Activated T-cell treated with anti-CD3 and anti-CD28 coated beads for 1 hour (primary cell): ENCODE results near the gene CDH4.

Experiments used
- DNase-seq: peaks from one replicate; pipeline ENCODE4 v3.0.0-alpha.2; 2020; ENCODE audit warnings: low read depth

The CDH4 gene

DNA sequence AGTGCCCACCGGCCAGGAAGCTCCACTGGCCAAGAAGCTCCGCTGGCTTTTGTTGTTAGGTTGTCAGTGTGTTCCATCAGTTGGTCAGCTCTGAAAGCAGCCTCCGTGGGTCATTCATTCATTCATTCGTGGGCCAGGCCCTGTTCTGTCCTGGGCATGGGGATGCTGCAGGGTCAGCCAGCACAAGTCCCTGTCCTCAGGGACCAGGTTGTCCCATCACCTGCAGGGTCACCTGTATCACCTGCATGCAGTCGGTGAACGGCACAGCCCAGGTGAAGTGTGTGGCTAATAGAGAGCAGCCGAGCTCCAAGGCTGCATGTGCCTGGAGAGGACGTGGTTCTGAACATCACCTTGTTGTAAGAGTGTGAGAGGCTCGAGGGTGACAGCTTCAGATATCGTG is 403.5 kb downstream of the CDH4 start:
- DNase-seq = no peak

DNA sequence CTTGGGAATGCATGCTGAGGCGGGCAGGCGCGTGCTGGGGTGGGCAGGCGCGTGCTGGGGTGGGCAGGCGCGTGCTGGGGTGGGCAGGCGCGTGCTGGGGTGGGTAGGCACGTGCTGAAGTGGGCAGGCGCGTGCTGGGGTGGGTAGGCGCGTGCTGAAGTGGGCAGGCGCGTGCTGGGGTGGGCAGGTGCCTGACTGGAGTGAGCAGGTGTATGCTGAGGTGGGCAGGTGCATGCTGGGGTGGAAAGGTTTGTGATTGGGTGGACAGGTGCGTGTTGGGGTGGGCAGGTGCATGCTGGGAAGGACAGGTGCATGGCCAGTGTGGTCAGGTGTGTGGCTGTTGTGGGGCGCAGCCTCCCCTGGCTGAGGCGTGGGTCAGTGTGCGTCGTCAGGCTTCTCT is 404.1 kb downstream of the CDH4 start:
- no peak for DNase-seq

DNA sequence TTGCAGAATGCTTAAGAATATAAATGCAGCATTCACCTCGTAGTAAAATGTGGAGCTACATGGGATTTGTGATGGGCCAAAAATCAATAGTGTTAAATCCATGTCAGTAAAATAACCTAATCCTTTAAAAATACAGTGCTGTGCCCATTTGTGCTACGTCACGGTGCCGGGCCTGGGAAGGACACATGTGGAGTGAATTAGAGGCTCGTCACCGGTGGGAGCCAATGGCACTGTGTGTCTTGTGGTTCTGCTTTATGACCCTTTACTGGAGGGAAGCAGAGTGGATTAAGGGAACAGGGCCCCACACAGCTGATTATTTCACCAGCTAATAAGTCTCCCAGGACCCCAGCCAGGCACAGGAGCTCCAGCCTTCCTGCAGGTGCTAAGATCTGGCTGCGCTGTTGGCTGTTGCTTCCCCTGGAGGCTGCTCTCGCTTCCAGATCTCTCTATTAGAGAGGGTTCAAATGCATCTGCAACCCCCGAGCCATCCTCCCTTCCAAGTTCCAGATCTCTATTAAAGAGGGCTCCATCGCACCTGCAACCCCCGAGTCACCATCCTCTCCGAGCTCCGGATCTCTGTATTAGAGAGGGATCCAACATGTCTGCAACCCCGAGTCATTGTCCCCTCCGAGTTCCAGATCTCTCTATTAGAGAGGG is 405.8 kb downstream of the CDH4 start:
- DNase-seq = no peak

DNA sequence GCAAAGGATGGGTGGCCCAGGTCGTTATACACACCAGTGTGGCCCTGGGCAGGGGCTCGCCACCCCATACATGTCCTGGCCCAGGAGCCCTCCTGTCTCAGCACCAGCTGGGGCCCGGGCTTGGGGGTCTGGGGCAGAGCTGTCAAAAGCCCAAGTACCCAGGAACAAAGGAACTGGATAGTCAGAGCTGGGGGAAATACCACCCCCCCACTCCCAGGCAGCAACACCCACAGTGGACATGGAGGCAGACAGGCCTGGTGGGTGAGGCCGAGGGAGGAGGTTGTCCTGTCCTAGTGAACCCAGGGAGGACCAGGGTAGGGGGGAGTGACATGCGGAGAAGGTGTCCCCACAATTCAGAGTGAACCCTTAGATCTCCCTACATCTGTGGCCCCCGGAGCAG is 406.5 kb downstream of the CDH4 start:
- DNase-seq = no peak

DNA sequence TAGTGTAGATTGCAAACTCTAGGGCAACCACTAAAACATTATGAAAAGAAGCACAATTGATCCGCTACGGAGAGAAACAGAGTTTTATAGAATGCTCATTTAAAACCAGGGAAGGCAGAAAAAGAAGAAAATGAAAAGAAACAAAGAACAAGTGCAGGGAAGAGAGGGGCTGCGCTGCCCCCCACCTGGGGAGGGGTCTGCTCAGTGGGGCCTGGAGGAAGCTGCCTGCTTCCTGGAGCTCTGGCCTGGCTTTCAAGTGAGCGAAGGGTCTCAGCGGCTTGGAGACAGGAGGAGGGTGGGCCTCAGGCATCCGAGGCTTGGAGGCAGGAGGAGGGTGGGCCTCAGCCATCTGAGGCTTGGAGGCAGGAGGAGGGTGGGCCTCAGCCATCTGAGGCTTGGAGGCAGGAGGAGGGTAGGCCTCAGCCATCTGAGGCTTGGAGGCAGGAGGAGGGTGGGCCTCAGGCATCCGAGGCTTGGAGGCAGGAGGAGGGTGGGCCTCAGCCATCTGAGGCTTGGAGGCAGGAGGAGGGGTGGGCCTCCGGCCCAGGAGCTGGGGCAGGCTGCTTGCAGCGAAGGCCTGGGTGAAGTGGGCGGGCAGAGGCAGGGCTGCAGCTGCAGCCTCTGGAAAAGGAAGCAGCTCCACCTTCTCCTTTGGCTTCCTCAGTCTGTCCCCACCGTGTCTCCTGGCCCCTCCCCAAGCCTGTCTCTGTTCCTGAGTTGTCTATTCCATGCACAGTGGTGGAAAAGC is 407.4 kb downstream of the CDH4 start:
- no peak for DNase-seq

DNA sequence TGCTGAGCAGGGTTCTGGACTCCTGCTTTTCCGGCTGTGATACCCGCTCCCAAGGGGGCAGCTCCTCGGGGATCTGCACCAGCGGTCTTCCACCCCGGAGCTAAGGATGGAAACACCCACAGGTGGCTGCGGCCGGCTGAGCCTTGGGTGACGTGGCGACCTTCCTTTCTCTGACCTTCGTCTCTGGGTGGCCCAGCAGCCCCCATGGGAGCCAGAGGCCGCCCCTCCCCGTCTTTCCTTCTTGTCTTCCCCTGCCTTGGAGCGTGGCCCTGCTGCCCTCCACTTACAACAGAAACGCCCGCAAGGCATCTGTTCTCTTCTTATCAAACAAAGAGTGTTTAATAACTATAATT is 407.9 kb downstream of the CDH4 start:
- DNase-seq = no peak

DNA sequence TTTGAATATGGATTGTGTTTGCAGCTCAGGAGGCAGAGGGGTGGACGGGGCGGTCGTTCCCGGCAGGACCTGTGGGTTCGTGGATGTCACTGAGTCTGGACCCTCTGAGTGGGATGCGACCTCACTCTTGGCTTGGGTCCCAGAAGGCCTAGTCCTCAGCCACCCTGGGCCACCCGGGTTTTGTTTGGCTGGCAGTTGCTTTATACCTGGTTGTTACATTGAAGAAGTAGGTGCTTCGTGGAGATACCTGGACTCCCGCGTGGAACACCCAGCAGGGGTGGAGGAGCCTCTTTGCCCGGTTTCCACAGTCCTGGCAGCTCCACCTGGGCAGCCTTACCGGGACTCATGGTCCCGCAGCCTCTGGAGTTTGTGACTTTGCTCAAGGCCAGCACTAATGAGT is 408.5 kb downstream of the CDH4 start:
- DNase-seq = no peak

DNA sequence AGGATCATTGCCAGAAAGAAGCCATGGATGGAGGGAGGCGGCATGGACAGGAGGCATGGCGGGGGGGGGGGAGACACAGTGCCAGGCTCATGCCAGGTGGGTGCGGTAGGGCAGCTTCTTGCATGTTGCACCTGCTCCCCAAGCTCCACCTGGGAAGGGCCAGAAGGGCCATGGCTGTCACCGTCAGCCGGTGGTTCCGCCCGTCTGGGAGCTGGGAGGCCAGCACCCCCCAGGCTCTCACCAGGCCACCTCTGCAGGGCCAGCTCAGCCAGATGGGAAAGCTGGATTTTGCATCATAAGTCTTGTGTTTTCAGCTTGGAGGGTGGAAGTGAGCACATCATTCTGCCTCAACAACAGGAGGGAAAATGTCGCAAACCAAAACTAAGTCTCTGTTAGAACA is 409.0 kb downstream of the CDH4 start:
- DNase-seq = no peak

DNA sequence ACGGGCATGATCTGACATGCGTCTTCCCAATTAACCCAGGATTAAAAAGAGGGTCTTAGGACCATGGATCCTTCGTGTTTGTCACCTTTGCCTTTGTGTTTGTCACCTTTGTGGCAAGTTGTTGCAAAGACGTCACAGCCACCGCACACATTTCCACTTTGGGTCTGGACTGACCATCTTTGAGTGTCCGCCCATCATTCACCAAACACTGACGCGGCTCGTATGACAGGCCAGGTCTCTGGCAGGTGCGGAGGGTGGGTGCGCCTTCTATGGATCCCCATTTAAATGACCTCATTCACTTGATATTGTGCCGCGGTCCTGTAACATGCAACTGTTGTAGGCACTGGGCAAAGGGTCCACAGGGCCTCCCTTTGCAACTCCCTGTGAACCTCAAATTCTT is 409.5 kb downstream of the CDH4 start:
- no peak for DNase-seq

DNA sequence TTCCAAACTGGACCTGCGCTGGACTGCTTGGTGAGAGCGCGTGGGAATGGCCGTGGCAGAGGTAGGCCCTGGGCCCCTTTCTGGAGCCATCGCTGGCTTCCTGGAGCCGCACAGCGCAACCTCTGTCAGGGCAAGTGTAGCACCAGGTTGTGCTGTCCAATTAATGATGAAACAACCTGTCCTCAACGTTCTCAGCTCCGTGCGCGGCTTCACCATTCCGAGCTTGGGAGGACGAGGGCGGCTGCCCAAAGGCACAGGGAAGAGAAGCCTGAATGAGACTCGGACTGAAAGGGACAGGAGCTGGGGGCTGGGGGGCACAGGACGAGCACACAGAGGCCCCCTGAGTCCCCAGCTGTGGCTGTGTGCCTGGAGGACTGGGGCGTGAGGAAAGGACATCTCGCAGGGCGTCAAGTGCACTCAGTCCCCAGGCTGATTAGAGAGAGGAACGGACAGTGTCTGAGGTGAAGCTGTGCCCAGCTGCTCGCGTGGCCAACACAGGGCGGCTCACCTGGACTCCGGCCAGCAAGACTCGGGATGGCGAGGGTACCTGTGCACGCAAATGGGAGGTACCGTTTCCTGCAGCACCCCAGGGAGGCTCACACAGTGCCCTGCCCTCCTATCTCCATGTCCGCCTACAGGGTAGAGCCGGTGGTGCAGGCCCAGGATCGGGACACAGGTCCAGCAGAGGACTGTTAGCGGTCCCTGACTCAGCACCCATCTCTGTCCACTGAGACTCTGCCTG is 410.3 kb downstream of the CDH4 start:
- DNase-seq = no peak

DNA sequence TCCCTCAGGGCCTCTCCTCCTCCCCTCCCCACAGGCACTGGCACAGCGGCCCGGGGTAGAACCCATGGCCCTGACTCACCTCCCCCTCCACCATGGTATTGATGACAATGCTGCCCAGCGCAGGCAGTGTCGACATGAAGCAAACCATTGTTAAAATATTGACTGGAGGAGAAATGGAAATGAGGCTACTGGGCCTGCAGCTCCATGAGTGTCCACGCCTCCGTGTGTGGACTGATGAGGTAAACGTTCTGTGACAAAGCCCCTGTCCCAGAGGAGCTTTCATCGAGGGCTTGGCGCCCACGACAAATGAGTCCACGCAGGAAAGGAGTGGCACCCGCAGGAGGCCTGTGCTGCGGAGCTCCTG is 410.9 kb downstream of the CDH4 start:
- DNase-seq = no peak

DNA sequence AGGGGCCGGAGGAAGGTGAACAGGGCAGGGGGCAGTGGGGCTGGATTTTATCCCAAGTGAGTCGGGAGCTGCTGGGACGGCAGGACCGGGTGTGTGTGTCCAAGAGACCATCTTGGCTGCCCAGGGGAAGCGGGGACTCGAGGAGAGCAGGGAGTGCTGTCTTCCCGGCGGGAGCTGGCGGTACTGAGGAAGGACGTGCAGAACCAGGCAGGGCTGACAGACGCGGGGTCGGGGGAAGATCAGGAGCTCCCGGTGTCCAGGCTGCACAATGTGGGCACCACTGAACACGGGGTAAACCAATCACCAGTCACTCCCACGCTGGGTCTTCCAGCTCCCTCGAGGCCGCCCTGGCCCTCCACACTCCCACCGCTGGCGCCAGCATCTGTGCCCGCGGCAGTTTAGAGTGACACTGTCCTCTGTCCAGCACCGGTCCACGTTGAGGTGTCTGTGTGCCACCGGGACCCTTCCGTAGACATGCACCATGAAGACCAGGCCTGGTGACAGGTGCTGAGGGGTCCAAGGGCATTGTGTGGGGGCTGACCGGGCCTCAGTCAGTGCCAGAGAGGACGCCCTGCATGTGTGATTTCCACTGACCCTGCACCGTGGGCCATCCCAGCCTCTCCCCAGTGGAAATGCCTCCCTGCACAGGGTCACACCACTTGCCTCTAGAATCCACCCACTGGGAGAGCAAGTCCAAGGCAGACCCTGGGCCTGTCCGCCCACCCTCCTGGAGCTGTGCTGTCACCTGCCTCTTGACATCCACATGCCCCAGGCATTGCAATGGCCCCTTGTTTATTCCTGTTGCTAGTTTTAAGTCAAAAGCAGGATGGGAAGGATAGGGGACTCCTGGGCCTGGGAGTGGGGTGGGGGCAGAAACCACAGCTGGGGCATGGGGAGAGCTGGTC is 411.7 kb downstream of the CDH4 start:
- DNase-seq = no peak

DNA sequence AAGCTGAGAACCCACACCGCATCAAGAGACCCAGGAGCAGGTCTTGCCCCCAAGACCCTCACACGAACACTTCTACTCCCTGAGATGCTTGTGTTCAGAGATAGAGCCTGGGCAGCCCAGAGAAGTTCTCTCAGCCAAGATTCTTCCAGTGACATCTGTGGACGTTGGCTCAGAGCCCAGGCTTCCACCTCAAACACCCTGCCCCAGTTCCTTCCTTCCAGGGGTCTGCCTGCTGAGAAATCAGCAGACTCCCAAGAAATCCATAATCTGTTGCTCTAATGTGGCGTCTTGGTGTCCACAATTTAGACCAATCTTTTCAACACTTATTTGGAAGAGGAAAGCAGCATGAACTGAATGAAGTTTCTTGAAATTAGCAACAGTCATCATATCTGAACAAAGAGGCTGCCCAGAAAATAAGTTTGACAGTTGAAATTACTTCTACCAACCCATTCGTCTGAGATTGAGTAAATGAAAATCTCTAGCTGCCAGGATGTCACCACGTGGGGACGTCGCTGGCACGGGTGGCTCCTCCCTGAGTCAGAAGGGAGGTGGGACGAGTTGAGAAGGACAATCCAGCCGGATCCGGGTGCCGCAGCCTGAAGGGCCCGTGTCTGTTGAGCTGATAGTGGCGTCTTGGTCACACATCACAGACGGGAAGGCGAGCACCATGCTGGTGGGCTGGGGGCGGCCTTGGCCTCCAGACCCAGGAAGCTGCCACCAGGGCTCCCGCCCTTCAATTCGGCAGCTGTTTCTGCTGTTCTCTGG is 412.7 kb downstream of the CDH4 start:
- no peak for DNase-seq

DNA sequence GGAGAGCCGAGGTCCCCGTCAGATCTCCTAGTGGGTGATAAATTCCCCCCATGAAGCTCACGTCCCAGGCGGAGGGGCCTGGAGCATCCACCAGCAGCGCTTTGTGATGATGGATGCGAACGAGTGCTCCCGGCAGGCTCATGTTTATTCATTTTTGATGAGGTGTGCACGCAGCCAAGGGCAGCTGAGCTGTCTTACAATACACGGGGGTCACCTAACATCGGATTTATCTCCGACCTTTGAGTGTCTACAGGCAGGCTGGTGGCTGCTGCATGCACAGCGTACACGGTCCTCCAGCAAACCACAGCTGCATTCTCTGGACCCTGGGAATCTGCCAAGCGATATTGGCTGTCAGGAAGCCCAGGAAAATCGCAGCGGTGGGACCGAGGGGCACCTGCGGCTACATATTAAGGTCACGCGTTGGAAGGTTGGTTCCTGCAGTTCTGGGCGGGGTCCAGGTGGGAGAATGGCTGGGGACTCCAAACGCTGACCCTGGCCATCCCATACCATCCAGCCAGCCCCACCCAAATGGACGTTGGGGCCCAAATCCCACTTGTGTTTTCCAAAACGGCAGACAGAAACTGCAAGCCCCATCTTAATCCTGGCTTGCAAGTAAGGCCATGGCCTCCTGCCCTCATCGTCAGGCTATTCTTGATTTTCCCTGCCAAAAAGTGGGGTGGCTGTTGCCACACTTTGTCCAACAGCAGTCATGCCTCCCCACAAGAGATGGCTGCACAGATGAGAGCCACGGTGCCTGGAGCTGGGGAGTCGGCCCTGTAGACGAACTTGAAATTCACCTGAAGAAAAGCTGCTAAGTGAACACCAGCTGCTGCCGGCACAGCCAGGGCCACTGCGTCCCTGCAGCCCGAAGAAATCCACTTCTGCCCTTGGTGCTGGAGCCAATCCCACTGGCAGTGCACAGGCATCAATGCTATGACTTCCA is 413.7 kb downstream of the CDH4 start:
- DNase-seq = no peak

DNA sequence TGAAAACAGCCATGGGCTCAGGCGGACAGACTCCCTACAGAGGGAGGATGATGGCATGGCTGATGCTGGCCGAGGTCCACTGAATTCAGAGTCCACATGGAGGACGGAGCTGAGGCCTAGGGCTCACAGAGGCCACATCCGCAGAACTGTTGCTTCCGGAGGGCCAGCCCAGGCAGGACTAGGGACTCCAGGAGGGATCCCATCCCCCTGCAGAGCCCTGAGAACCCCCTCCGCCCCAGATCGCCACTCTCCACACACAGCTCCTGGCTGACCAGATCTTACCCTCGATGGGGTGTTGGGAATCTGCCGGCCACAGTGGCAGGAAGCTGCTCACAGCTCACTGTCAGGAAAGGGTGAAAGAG is 414.4 kb downstream of the CDH4 start:
- no peak for DNase-seq

DNA sequence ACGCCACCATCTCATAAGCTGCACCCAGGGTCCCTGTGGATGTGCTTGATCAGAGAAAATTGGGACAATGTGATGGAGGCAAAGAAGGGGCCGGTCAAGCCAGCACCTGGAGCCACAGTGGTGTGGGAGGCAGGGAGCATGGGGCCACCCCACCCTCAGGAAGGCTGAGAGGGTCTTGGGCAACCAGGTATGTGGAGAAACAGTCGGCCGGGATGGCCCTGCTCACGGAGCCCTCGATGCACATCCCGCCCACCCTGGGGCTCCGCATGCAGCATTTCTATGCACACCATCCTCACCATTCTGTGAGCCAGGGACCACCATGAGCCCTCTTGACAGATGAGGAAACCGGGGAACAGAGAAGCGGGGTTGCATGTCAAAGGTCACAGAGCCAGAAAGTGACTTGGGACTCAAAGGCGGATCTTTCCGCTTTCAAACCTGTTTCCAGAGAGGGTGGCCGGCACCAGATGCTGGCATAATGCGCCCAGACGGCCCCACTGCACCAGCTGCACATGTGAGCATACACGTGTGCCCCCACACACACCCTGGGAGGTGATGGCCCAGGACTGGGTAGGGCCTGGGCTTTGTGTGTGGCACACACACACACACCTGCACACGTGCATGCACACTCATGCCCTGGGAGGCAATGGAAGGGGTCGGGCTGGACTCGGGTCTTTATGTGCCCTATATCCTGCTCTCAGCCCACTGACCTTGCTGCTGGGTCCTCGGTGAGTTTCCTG is 415.2 kb downstream of the CDH4 start:
- DNase-seq = no peak

DNA sequence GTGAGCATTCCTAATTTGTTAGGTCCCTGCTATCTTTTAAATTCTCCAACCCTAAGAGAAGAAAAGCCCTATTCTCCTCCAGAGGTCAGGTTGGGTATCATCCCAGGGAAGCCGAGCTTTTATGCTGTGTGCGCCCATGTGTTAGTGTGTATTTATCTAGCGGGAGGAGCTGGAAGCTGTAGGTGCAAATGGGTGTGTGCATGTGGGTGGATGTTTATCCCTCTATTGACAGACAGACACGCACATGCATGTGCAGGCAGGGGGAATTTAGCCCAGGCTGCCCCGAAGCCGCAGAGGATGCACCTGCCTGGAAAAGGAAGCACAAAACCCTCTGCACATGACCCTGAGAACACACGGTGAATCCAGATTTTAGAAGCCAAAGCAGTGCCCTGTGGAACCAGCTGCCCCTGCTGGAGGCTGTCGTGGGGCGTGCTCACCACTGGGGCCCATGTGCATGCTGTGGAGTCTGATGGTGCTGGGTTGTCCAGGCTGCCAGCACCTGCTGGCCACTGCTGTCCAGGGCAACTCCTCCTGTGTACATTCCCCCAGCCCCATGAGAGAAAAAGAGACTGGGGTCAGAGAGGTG is 416.1 kb downstream of the CDH4 start:
- no peak for DNase-seq

DNA sequence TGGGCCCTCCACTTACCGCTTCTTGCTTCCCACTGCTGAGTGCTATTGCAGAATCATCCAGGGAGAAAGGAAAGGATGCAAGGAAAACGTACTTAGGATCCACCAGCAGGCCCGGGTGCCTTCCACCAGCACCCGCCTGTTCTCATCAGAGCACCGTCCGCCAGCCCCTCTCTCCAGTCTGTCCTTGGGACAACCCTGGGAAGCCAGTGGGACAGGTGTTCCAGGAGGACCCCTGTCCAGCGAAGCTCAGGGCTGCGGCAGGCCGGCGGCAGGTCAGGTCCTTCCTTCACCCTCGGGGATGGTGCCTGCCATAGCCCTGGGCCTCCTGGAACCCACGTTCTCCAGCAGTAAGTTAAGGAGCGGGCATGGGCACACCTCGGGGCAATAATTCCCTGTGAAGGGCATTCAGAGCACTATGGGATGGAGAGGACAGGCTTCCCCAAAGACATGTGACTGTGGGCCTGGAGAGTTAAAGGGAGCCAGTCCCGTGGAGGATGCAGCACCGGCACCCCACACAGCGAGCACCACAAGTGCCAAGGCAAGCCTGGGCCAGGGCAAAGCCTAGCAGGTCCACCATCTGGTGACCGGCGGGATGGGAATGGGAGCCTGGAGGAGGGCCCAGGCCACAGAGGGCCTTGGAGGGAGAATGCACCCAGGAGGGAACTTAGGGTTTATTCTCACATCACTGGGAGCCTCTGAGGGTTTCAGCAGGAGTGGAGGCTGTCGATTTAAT is 416.9 kb downstream of the CDH4 start:
- DNase-seq = no peak

DNA sequence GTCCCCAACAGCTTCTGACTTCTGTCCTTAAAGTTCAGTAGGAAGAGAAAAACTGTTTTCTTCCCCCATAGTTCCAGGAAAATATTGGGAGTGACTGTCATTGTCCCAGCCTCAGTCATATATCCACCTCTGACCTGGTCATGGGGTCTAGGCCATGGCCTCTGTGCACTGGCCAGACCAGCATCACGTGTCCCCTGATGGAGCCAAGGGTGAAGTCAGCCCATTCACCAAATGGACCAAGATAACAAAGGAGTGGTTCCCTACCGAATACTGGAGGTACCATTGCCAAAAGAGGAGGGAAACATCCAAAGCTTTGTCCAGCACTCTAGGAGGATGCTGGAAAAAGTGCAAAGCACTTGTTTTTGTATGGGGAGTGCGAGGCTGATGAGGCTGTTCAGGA is 418.2 kb downstream of the CDH4 start:
- no peak for DNase-seq
